Chondrocyte (in vitro differentiated cells): ENCODE results near the gene SLC39A11. TPM values are rescaled to one million over a fixed set of nuclear protein-coding genes. Genes with fewer than 3 reads are reported as not detected.

Experiments
- DNase-seq: peaks from one replicate; pipeline ENCODE4 v3.0.0; 2021; ENCODE audit warnings: mixed read lengths, low spot score
- H3K27ac Mint-ChIP-seq: one replicate; pipeline ENCODE4 v1.8.0; 2021; ENCODE audit warnings: mild to moderate bottlenecking, moderate library complexity, mixed read lengths; ENCODE audit not compliant: unreplicated experiment
- H3K27me3 Mint-ChIP-seq: 2 replicates; pipeline ENCODE4 v1.8.0; 2021; ENCODE audit warnings: low read depth, mixed read lengths
- H3K36me3 Mint-ChIP-seq: 2 replicates; pipeline ENCODE4 v1.8.0; 2021; ENCODE audit warnings: low read depth, mixed read lengths
- H3K4me1 Mint-ChIP-seq: 2 replicates; pipeline ENCODE4 v1.8.0; 2021; ENCODE audit warnings: low read depth, mild to moderate bottlenecking, mixed read lengths
- H3K4me3 Mint-ChIP-seq: one replicate; pipeline ENCODE4 v1.8.0; 2021; ENCODE audit warnings: mild to moderate bottlenecking, moderate library complexity, mixed read lengths; ENCODE audit not compliant: unreplicated experiment
- H3K9me3 Mint-ChIP-seq: 2 replicates; pipeline ENCODE4 v1.8.0; 2021; ENCODE audit warnings: low read depth, mixed read lengths
- total RNA-seq: library from RNA; stranded (reverse); gene quantifications from 3 replicates; pipeline ENCODE4 v1.2.1, GENCODE V29; 2021
- TF ChIP-seq, protein P1 (sequence below): fragments of 200-600 bp; sonication (generic); IDR thresholded peaks from 2 replicates; pipeline ENCODE4 v1.5.0; 2021; ENCODE audit warnings: antibody characterized with exemption, mild to moderate bottlenecking, moderate library complexity

SLC39A11 gene
- total RNA-seq, 1 donor from 2014 or later = 25.3 TPM

DNA sequence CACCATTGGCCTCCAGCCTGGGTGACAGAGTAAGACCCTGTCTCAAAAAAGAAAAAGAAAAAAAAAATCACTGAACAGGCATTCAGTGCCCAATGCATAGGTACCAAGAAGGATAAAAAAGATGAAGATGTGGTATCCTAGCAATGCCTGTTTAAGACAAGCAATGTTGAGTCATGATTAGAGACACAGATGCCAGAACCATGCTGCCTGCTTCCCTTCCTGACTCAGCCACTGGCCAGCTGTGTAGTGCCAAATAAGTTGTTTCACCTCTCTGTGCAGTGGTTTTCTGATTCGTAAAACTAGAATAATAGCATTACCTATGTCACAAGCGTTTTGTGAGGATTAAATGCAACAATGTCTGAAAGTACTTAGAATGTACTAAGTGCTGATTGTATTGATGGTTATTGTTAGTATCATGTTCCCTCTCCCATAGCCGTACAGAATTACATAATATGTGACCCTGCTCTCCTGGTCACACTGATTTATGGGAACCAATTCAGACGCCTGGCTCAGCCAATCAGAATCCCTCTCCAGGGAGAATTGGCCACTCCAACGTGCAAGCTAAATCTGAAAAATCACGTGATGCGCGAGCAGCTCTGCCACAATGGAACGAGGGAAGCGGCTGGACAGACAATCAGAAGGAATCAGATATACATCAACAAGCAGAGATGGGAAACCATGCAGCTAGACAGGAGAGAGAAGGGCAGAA lies 241.9 kb downstream of the SLC39A11 start:
- H3K27me3 Mint-ChIP-seq = no peaks in the 10 kb centered on the region
- H3K9me3 Mint-ChIP-seq = no peaks in the 10 kb centered on the region
- DNase-seq = no peak
- no peak overlapping the region for H3K27ac Mint-ChIP-seq
- H3K36me3 Mint-ChIP-seq = no peaks in the 10 kb centered on the region
- H3K4me1 Mint-ChIP-seq = no peaks in the 10 kb centered on the region
- TF ChIP-seq, protein P1, sequence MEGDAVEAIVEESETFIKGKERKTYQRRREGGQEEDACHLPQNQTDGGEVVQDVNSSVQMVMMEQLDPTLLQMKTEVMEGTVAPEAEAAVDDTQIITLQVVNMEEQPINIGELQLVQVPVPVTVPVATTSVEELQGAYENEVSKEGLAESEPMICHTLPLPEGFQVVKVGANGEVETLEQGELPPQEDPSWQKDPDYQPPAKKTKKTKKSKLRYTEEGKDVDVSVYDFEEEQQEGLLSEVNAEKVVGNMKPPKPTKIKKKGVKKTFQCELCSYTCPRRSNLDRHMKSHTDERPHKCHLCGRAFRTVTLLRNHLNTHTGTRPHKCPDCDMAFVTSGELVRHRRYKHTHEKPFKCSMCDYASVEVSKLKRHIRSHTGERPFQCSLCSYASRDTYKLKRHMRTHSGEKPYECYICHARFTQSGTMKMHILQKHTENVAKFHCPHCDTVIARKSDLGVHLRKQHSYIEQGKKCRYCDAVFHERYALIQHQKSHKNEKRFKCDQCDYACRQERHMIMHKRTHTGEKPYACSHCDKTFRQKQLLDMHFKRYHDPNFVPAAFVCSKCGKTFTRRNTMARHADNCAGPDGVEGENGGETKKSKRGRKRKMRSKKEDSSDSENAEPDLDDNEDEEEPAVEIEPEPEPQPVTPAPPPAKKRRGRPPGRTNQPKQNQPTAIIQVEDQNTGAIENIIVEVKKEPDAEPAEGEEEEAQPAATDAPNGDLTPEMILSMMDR = no peak
- H3K4me3 Mint-ChIP-seq = no peak overlapping the region

DNA sequence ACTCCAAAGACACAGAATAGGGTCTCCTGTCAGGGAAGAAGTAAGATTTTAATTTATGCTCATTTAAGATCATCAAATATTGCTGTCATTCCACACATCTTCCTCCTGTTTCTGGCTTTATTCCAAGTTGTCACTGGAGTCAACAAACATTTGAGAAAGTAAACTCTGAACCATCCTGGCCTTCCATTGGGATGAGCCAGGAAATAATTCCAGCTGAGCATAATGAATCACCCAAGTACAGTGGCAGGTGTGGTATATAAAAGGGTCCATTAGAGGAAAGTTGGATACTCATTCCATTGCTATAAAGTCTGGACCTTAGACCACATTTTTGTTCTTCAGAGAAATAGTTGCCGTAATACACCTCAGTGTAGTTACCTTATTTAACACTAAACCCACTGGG lies 246.1 kb downstream of the SLC39A11 start:
- Mint-ChIP-seq H3K9me3 (no peaks in the 10 kb centered on the region), H3K36me3 (peaks cover 2% of the 10 kb centered on the region), H3K4me3 (no peak overlapping the region), H3K4me1 (no peaks in the 10 kb centered on the region), H3K27ac (no peak overlapping the region), H3K27me3 (no peaks in the 10 kb centered on the region)
- TF ChIP-seq, protein P1 = no peak
- no peak for DNase-seq

DNA sequence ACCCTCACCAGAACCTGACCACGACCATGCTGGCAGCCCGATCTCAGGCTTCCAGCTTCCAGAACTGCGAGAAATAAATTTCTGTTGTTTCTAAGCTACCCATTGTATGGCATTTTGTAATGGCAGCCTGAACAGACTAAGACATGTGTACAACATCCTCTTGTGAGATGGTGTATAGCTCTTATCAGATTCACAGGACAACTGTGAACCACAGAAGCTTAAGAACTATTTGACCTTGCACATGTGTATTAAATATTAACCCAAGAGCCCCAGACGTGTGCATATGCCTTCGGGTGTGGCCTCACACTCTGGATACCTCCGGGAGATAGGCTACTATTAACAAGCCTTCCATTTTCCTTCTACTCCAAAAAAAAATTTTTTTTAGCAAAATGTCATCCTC lies 248.9 kb downstream of the SLC39A11 start:
- no peaks in the 10 kb centered on the region for H3K27me3 Mint-ChIP-seq
- peaks cover 8% of the 10 kb centered on the region for H3K9me3 Mint-ChIP-seq
- H3K4me3 Mint-ChIP-seq = no peak overlapping the region
- no peaks in the 10 kb centered on the region for H3K4me1 Mint-ChIP-seq
- no peak overlapping the region for H3K27ac Mint-ChIP-seq
- TF ChIP-seq, protein P1 = no peak
- peaks cover 10% of the 10 kb centered on the region for H3K36me3 Mint-ChIP-seq
- no peak for DNase-seq

DNA sequence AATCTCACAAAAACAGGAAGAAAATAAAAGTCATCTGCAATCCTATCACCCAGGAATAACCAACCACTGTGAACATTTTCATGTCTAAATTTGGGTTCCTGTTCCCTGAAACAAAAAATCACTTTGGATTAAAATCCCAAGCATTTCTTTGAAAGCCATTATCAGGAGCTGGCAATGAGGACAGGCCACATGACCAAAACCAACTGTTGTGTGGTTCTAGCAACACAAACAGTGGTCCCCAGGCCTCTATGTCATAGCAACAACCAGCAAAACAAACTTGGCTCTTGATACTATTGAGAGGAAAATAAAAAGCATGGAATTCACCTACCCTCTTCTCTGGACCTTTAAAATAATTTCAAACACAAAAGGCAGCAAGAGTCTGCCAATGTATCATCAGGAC lies 252.5 kb downstream of the SLC39A11 start:
- TF ChIP-seq, protein P1 = no peak
- Mint-ChIP-seq H3K9me3 (peaks cover 8% of the 10 kb centered on the region), H3K4me3 (no peak overlapping the region), H3K4me1 (no peaks in the 10 kb centered on the region), H3K27me3 (no peaks in the 10 kb centered on the region), H3K27ac (no peak overlapping the region), H3K36me3 (peaks cover 14% of the 10 kb centered on the region)
- DNase-seq = no peak

- no peak overlapping the region for H3K4me3 Mint-ChIP-seq
- DNase-seq = no peak
Observed at GRCh38 chr17:72839131-72839725, 253.3 kb downstream of the SLC39A11 start.

More at GRCh38 chr17:72839131-72839725, 253.3 kb downstream of the SLC39A11 start:
- H3K27me3 Mint-ChIP-seq = no peaks in the 10 kb centered on the region
- peaks cover 12% of the 10 kb centered on the region for H3K36me3 Mint-ChIP-seq
- H3K9me3 Mint-ChIP-seq = peaks cover 8% of the 10 kb centered on the region
- H3K4me1 Mint-ChIP-seq = no peaks in the 10 kb centered on the region
- TF ChIP-seq, protein P1 = no peak
- no peak overlapping the region for H3K27ac Mint-ChIP-seq
